ENCODE data around the gene ERAS.

GRCh38 chrX:48790477-48790876 lies 35.8 kb upstream of the ERAS start:
- TF ChIP-seq CTCF (conservative IDR thresholded peaks at IDR 0.05; ENCODE audit: low read depth in 2 of 2) (no peak), POLR2AphosphoS5 (IDR thresholded peaks at IDR 0.05; ENCODE audit: low read depth) (no peak), EZH2 (IDR thresholded peaks at IDR 0.05; ENCODE audit: low read depth, unreplicated experiment) (no peak), REST (IDR thresholded peaks at IDR 0.05; ENCODE audit: unreplicated experiment) (no peak), CREB1 (CRISPR knock-in tag; IDR thresholded peaks at IDR 0.05; ENCODE audit: low read depth) (no peak), JUNB (IDR thresholded peaks at IDR 0.05; ENCODE audit: unreplicated experiment) (no peak), NANOG (IDR thresholded peaks at IDR 0.05; ENCODE audit: borderline replicate concordance) (no peak), EZH2phosphoT487 (IDR thresholded peaks at IDR 0.05; ENCODE audit: unreplicated experiment) (no peak), ZNF331 (CRISPR knock-in tag; IDR thresholded peaks at IDR 0.05; ENCODE audit: low read depth) (no peak), ETS1 (IDR thresholded peaks at IDR 0.05) (no peak), STAT1 (IDR thresholded peaks at IDR 0.05; ENCODE audit: unreplicated experiment) (no peak), ZNF462 (CRISPR knock-in tag; IDR thresholded peaks at IDR 0.05) (no peak)
